NB4 (cell line): ENCODE results near the gene MPP3.

Experiments
- DNase-seq: peaks from one replicate; pipeline ENCODE4 v3.0.0; 2010; ENCODE audit warnings: low read depth
- H3K4me3 ChIP-seq: one replicate; pipeline ENCODE4 v1.5.1; 2011; ENCODE audit warnings: mild to moderate bottlenecking, low read depth, low read length, moderate library complexity
- CTCF ChIP-seq: IDR thresholded peaks from one replicate; pipeline ENCODE4 v1.5.1; 2012; ENCODE audit warnings: low read depth, low read length
- MAX ChIP-seq: IDR thresholded peaks from 2 replicates; pipeline ENCODE4 v1.6.1; 2011; ENCODE audit warnings: low read depth, low read length
- MYC ChIP-seq: IDR thresholded peaks from 2 replicates; pipeline ENCODE4 v1.6.1; 2011; ENCODE audit warnings: low read depth, low read length
- POLR2A ChIP-seq: IDR thresholded peaks from 2 replicates; pipeline ENCODE4 v1.6.1; 2011; ENCODE audit warnings: mild to moderate bottlenecking; ENCODE audit not compliant: insufficient read length; ENCODE audit errors: extremely low read depth

Gene MPP3

GRCh38 chr17:43810823-43811222 is 22.1 kb downstream of the MPP3 start:
- no peak overlapping the region for H3K4me3 ChIP-seq
- DNase-seq = no peak
- TF ChIP-seq CTCF (no peak), MYC (no peak), MAX (no peak), POLR2A (no peak)

- H3K4me3 ChIP-seq = no peak overlapping the region
- TF ChIP-seq POLR2A (no peak), MYC (no peak), CTCF (no peak), MAX (no peak)
- DNase-seq = no peak
These were observed 22.7 kb downstream of the MPP3 start for GRCh38 chr17:43810226-43810715.

- DNase-seq = no peak
- TF ChIP-seq CTCF = no peak
- no peak for TF ChIP-seq MAX
- no peak for TF ChIP-seq MYC
- no peak for TF ChIP-seq POLR2A
- no peak overlapping the region for H3K4me3 ChIP-seq
These were observed 23.8 kb downstream of the MPP3 start for GRCh38 chr17:43809121-43809520.

GRCh38 chr17:43808076-43808475 is 24.9 kb downstream of the MPP3 start:
- TF ChIP-seq CTCF (no peak), POLR2A (no peak)
- no peak for DNase-seq
- no peak overlapping the region for H3K4me3 ChIP-seq

GRCh38 chr17:43805117-43805516 is 27.8 kb downstream of the MPP3 start:
- no peak overlapping the region for H3K4me3 ChIP-seq
- no peak for TF ChIP-seq CTCF
- no peak for TF ChIP-seq MYC
- no peak for TF ChIP-seq MAX
- TF ChIP-seq POLR2A = no peak
- DNase-seq = no peak

- H3K4me3 ChIP-seq = no peak overlapping the region
- no peak for DNase-seq
- no peak for TF ChIP-seq POLR2A
- TF ChIP-seq CTCF = no peak
- TF ChIP-seq MYC = no peak
- no peak for TF ChIP-seq MAX
These were observed 29.2 kb downstream of the MPP3 start for GRCh38 chr17:43803758-43804157.
